ENCODE measurements around the gene FAM222A. TPM values are rescaled to one million over a fixed set of nuclear protein-coding genes. Genes with fewer than 3 reads are reported as not detected.
A peak's percentile ranks its signal among the peaks of the same experiment; 100 is the strongest.

Gene FAM222A
- total RNA-seq, 1 experiment from 2014 or later: 1.7 TPM

DNA sequence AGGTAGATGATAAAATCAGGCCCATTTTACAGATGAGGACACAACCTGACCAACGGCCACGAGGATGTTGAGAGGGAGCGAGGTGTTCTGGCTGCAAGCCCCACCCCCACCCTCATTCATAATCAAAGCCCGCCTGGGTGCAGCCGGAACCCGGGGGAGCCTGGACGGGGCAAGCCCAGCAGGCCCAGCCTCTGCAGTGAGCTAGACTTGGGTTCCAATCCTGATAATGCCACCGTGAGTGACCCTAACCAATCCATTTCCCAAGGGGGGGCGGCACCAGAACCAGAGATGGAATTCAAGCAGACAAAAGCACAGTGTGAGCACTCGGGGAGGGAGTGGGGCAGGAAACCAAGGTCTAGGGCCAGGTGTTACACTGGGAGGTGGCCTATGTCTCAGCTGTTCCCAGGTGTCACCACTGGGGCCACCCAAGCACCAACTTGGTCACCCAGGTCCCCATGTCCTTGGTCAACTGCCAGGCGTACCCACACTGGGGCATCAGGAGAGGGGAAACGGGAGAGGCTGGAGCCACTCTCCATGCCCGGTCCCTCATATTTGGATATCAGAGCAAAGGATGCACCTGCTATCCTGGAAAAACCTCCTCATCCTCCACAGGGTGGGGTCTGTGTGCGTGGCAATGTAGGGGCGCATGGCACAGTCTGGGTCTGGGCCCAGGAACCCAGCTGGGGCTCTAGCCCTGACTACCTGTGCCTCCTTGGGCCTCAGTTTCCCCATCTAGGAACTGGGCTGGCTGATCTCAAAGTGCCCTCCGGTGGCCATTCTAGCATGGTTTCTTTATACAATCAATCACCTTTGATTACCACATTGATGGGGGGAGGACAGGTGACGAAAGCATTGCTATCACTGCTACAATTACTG, 58.4 kb downstream of the FAM222A start:
- DNase-seq (ENCODE audit: low read depth): no peak

DNA sequence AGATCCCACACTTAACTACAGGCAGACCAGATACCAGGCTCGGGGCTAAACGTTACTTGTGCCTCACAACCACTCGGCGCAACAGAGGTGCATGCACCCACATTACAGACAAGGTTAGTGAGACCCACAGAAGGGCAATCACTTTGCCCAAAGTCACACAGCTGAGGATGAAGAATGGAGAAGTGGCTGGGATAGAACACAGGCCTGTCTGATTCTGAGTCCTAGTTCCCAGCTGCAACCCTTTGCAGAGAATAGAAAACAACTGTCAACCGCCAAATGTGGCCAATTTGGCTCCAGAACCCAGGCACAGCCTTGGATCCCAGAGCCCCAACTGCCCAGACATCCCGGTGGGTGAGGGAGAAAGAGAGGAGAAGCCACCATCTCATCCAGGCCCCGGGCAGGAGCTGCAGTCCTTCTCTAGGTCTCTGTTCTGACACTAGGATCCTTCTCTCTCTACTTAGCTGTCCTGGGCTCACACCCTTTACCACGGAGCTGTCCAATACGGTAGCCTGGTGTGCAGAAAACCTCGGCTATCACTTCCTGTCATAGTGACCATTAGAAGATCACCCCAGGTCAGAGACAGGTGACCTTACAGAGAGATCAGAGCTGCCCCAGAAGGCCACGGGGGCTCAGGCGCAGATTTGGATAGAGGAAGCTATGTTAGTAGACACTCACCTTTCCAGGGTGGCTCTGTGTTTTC, 59.1 kb downstream of the FAM222A start:
- DNase-seq (ENCODE audit: low read depth): no peak

DNA sequence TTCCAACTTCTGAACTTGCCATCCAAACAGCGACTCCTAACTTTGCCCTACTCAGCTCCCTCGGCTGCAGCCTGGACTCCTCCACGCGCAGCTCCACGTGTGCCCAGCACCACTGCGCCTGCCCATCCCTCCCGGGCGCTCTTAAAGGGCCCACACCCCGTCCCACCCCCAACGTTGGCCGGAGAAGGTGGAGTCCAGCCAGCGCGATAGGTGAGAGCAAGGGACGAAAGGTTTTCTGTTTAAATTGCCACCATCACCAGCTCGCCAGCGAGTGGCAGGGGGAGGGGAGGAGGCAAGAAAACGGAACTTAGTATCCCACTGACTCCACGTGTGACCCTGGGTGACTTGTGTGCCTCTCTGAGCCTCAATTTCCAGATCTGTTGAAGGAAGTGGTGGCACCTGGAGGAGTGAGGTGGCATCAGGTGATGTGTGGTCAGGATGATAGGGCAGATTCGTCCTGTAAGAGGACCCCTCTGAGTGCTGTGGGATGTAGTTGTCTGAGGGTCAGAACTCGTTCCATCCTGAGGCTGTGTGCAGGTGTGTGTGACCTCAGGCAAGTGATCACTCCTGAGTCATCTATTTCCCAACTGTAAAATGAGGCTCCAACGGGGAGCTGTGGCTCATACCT, 59.9 kb downstream of the FAM222A start:
- no peak for DNase-seq (ENCODE audit: low read depth)

DNA sequence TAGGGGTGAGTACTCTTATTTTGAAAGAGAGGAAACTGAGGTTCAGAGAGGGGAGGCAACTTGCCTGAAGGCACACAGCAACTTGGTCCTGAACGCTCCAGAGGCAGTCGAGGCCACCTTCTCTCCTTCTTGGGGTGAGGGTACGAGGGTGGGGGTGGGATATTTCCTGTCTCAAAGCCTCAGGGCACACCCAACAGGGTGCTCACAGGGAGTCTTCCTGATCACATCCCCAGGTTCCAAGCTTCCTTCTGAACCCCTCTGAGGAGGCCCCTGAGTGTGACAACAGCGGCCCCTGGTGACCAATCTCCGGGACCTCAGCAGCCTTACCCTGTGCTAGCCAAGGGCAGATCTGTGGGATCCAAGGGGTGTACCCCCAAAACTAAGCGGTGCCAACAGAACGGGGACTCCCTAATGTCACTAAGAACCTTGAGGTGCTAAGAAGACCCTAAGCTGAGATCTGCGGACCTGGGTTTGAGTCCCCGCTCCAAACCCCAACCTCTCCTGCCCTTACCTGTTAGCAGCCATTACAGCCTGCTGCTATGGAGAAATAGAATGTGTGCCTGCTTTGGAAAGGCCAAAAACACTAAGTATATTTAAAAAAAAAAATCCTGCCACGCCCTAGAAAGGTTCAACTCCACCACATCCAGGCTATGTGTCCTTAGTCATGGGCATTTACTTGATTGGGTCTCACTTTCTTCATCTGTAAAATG, 61.7 kb downstream of the FAM222A start:
- DNase-seq (ENCODE audit: low read depth): peak; percentile 49

DNA sequence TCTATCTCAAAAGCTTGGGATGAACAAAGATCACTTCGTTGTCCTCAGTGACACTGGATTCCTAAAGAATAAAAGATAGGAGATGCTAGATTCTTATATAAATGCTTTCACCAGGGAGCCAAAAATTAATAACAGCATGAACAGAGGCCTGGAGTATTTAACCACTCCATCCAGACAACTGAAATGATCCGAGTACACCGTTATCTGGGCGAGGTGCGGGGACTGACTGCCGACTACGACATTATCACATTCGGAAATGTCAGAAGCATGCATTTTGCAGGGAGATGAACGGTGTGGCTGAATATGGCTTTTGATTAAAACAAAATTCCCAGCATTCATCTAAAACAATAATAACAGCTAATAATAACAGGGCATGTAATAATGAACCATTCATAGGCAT, 63.0 kb downstream of the FAM222A start:
- no peak for DNase-seq (ENCODE audit: low read depth)

DNA sequence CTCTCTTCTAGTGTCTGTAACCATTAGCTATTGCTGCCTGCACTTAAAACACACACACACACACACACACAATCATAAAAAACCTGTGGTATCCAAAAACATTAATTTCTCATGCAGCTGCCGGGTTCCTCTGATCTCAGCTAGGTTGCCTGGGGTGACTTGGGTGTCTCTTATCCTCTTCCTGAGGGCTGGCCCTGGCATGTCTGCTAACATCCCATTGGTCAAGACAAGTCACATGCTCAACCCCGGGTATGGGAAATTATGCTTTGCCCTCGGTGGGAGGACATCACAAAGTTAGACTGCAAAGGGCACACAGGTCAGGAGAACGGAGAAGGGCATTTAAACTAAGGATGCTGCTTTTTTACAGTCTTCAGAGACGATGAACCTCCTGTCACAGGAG, 63.9 kb downstream of the FAM222A start:
- peak; percentile 63 for DNase-seq (ENCODE audit: low read depth)

DNA sequence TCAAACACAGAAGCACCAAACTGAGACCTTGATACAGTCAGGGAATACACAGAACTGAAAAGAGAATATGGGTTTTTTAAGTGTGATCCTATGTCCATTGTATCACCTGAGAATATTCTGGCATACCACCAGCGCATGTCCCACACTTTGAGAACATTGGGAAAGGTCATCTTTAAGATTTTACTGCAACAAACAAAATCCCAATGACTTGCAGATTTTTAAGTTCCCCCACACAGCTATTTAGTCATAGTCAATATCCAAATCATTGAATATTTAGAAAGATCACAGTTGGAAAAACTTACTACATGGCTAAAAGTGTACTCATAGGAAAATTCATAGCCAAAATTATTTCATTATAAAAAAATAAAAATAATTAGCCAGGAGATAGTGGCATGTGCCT, 65.1 kb downstream of the FAM222A start:
- no peak for DNase-seq (ENCODE audit: low read depth)

DNA sequence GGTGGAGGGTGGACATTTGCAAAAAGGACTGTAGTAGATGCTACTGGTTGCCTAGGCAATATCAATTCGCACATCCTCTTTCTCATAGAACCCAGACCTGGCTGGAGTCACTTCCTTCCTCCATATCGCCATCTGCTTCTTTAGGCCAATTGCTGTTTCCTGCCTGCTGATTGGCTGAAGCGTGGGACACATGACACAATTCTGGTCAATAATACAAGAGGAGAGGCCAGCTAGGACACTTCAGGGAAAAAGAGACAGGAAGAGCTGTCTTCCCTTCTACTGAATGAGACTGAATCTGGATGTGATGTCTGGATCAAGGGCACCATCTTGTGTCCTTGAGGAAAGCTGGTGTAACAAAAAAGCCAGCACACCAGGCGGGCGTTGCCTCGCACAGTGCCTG, 65.8 kb downstream of the FAM222A start:
- DNase-seq (ENCODE audit: low read depth): no peak

DNA sequence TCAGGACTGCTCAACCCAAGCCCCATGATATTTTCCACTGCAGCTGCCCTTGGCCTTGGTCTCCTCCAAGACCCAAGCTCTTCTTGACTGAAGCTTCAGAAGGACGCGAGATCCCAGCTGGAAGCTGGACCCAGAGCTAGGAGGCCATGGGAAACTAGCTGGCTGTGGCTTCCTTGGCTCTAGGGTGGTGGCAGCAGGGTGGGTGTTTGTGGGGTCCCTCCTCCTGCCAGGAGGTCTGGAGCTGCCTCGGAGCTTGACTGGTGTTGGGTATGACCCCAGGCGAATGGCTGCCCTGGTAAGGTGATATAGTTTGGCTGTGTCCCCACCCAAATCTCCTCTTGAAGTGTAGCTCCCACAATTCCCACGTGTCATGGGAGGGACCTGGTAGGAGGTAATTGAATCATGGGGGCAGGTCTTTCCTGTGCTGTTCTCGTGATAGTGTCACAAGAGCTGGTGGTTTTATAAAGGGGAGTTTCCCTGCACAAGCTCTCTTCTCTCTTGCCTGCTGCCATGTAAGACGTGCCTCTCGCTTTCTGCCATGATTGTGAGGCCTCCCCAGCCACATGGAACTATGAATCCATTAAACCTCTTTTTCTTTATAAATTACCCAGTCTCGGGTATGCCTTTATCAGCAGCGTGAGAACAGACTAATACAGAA, 68.2 kb downstream of the FAM222A start:
- no peak for DNase-seq (ENCODE audit: low read depth)

DNA sequence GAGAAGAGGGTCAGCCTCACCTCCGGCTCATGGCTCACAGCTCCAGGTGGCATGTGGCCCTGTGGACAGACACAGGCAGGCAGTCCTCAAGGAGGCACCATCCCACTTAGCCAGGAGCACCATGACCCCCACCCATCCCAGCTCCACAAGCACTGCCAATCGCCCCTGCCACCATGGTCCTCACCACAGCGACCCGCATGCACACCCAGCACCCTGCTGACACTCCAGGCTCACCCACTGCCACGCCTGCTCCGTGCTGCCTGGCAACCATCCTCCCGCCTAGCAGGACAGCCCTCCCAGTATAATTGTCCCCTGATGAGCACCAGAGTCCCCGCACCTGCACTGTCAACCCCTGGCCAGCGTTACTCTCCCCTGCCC, 68.7 kb downstream of the FAM222A start:
- no peak for DNase-seq (ENCODE audit: low read depth)

DNA sequence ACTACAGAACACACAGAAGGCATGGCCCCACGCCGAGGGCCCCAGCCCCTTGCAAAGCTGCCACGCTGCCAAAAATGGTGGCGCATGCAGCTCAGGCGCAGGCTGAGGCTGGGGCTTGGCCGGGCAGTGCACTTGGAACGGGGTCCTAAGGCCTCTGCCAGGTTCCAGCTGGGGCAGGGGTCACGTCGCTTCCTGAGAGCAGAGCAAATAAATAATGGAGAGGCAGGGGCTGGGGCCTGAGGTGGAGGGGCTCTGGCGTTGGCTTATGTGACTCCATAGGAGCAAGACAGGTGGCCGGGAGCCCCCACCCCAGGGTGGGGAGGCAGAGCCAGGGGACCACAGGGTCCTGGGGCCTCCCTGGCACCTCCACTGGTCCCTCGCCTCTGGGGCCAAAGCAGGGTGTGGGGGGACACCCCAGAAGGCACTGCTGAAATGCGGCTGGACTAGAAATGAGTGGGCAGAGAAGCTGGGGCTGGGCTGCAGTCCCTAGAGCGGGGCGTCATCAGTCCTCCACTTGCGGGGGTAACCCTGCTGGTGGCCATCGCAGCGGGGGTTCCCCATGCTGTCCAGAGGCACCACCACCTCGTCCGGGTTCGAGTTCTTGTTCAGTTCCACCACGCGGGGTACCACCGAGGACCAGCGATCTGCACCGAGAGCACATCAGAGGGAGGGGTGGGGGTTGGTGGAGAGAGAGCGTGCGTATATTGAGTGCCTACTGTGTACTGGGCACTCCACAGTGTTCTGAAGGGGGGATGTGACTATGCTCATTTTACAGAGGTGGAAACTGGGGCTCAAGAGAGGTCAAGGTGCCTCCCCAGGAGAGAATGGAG, 69.7 kb downstream of the FAM222A start:
- DNase-seq (ENCODE audit: low read depth): no peak

DNA sequence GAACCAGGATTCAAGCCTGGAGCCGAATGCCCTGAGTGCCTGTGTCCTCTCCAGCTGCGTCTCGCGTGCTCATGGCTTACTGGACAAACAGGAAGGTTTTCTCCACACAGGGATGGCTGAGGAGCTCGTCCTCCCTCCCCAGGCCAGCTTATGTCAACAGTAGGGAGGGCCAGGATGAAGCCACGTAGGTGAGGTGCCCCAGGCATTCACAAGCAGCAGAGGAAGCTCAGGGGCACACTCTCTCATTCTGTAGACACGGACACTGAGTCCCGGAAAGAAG, 70.3 kb downstream of the FAM222A start:
- no peak for DNase-seq (ENCODE audit: low read depth)

DNA sequence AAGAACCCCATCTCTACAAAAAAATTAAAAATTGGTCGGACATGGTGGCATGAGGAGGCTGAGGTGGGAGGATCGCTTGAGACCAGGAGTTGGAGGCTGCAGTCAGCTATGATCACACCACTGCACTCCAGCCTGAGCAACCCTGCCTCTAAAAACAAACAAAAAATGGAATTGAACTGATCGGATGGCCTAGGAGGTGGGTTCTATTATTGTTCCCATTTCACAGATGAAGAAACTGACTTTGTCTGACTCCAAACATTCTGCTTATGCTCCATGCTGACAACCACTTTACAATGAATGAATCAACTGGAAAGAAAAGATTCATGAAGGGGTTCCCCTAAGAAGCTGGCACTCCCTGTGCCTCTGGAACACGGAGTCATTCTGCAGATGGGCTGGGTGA, 72.2 kb downstream of the FAM222A start:
- DNase-seq (ENCODE audit: low read depth): no peak

DNA sequence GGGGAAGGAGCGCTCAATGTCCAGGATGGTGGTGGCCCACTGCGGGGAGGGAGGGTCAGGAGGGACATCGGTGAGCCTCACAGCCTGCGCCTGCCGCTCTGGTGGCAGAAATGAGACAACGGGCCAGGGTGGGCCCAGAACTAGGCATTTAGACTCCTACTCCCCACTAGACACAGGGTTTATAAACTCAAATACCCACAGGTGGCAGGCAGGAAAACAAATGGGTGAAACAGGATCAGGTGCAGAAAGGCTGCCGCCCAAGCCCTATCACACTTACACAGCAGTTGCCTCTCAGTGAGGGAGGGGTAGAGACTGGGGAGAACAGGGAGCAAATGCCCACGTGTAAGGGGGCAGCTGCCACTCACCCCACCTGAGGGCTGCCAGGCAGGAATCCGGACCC, 73.2 kb downstream of the FAM222A start:
- DNase-seq (ENCODE audit: low read depth): no peak

DNA sequence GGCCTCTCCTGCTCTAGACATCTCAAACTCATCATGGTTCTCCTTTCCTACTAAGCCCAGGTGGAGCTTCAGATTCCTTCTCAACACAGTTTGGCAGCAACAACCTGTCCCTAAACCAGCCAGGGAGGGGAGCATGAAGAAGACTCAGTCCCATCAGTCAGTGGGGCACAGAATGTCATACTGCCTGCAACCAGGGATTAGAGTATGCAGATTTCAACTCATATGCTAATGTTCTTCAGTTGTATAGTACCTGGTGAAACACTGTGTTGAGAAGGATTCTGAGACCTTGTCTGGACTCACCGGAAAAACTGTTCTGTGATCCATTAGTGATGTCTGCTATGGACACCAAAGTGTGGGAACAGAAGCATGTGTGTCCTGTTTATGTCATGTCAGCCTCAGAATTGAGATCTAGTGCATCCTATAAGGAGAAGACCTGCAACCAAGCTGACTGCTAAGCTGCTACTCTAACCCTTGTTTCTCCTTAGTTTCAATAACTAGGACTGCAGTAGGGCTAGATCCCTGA, 76.0 kb downstream of the FAM222A start:
- no peak for DNase-seq (ENCODE audit: low read depth)

DNA sequence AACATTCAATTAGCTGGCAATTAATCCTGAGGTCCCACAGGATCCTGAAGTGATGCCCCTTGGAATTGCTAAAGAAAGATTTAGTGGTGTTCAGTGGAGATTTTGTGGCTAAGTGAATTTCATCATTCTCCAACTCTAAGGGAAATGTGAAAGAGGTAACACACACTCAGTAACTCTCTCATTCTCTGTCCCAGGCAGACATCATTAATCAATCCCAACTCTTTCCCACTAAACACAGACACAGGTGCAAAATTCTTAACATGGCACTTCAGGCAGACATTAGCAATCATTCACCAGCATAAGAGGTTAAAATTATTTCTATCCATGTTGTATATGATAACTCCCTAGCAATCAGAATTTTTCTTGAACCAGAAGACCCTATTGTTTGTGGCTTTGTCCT, 79.4 kb downstream of the FAM222A start:
- no peak for DNase-seq (ENCODE audit: low read depth)

DNA sequence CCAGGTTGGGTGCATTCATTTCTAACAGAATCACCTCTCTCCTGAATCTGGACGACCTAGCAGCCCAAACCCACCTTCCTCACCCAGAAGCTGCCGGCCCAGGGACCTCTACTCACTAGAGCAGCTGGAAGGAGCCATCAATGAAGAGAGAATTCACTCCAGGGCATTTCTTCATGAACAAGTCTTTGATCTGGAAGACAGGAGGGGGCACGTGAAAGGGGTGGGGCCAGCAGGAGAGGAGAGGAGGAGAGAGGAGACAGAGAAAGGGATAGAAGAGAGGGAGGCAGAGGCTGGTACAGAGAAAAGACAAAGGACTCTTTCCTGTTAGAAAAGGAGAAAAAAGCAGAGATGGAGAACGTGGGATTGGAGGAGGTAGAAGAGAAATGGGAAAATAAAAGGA, 79.8 kb downstream of the FAM222A start:
- no peak for DNase-seq (ENCODE audit: low read depth)

DNA sequence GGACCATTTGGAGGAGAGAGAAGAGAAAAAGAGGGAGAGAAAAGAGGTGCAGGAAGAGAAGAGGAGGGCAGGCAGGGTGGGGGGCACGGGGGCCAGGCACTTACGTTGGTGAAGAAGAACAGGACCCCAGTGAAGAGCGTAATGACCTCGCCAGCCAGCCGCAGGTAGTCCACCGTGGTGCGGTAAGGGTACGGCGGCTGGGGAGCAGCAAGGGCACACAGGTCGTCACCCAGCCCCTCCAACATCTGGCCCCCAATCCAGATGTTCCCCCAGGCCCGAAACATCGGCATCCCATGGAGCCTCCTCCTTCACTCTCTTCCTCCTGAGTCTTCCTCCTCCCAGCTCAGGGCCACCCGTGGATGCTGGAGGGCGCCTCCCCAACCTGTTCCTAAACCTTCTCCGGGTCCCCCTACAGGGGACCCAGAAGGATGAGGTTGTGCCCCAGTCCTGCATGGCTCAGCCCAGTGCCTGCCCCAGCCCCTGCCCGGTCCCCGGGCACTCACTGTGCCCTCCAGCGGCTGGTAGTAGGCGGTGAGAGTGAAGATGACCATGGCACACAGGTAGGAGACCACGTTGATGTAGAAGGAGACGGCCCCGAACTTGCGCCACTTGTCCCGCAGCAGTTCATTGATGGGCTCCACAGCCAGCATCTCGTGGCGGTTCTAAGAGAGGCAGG, 80.3 kb downstream of the FAM222A start:
- no peak for DNase-seq (ENCODE audit: low read depth)

DNA sequence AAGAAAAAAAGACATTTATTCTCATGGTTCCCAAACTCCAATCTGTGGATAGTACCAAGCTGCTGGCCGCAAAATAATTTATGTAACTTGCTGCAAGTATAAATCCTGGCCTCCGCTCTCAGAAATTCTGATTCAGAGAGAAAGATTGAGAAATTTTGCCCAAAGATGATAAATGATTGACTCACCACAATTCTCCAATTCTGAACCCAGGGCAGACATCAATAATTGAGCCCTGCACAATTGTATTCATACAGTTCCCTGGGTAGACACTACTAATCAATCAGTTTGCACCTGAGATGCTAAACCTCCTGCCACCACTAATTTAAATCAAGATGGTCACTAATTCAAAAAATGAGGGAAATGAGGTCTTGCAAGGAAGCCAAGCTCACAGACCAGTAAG, 81.4 kb downstream of the FAM222A start:
- DNase-seq (ENCODE audit: low read depth): peak; percentile 55

DNA sequence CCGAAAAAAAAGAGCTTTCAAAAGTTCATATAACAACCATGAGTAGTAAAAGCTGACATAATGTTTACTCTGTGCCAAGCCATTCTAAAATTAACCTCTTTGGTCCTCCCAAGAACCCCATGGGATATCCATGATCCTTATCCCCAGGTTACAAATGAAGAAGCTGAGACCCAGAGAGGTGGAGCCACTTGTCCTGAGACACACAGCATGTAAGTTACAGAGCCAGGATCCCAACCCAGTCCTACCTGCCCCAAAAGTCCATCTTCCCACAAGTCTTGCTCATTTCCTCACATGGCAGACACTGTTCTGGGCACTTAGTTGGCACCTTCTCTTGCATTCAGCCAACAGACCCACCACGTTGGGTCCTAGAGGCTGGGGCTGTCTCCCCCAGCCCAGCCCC, 82.4 kb downstream of the FAM222A start:
- DNase-seq (ENCODE audit: low read depth): no peak

All from LHCN-M2 (cell line).